HG02852 (cell line): ENCODE results near the gene DSCAM.
"Not testable (repeated sequence)": the region's sequence is repeated elsewhere in the genome, so short reads cannot be mapped to it uniquely, and the experiment has no call there.

Experiments
- ATAC-seq: cut with Tn5 transposase; IDR thresholded peaks from one replicate; pipeline ENCODE4 v1.9.1; 2021; ENCODE audit warnings: mild to moderate bottlenecking, moderate library complexity; ENCODE audit not compliant: unreplicated experiment

Gene DSCAM

DNA sequence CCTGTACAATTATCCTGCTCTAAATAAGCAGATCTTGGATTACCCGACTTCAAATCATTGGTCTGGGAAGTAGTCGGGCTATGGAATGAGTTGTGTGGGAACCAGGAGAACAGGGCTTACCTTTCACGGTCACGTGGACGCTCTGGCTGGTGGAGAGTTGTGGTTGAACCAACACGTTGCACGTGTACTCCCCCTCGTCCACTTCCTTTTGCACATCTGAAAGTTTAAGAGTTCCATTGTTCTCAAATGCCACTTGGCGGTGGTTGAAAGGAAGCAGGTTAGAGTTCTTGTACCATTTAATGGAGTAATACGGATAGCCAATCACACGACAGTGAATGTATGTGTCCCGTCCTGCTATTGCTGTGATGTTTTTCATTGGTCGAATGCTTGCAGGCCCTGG is 509.0 kb downstream of the DSCAM start:
- no peak for ATAC-seq

DNA sequence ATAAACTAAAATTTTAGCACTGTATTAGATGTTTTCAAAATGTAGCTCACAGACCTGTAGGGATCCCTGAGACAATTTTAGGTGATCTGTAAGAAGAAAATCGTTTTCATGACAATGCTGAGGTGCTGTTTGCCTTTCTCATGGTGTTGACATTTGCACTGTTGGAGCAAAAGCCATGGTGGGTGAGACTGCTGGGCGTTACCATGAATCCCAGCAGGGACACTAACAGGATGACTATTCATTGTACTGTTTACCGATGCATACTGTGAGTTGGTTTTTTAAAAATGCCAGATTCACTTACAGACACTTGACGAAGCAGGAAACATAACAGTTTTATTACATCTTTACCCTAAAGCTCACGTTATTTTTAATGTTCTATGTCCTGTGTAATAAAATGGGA is 511.3 kb downstream of the DSCAM start:
- ATAC-seq = no peak

DNA sequence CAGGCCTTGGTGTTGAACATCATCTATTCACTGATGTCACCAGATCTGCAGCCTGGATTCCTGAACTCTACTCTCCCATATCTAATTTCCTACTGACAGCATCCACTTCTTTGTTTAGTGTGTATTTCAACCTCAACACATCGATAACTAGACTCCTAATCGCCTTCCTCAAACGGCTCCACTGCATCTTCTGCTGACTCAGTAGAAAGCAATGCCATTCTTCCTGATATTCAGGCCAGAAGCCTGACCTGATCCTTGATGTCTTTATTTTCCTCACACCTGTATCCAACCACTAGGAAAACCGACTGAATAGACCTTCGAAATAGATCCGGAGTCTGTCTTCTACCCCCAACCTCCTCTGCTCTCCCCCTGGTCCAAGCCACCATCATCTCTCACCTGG is 512.8 kb downstream of the DSCAM start:
- no peak for ATAC-seq

DNA sequence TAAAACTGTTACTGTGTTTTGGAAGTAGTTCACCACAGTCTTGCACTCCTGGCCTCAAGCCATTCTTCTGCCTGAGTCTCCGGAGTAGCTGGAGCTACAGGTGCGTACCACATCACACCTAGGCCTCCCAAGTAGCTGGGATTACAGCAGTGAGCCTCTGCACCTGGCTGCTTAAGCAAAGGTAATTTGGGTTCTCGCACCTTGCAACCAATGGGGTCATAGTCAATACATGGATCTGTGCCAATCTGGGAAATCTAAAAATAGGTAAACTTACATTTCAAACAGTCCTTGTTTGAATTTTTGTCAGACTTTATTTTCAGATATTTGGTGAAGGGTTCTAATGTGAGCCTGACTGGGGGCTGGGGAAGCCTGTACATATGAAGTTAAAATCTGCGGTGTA is 513.2 kb downstream of the DSCAM start:
- ATAC-seq = no peak

DNA sequence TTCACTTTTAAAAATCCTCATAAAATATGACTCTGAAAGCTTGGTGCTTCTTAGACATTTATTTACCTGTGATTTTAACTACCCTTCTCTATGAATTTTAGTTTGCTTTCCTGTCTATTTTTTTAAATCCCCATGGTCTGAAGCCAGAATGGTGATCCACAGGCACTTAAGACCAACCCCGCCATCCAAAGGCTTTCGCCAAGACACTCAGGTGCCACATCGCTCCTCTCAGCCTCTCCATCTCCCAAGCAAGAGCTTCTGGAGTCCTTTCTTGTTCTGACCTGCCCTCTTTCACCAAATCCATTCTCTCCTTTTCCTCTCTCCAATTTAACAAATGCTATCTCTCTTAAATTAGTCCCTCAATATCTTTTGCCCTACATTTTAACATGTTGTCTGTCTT is 515.2 kb downstream of the DSCAM start:
- no peak for ATAC-seq

DNA sequence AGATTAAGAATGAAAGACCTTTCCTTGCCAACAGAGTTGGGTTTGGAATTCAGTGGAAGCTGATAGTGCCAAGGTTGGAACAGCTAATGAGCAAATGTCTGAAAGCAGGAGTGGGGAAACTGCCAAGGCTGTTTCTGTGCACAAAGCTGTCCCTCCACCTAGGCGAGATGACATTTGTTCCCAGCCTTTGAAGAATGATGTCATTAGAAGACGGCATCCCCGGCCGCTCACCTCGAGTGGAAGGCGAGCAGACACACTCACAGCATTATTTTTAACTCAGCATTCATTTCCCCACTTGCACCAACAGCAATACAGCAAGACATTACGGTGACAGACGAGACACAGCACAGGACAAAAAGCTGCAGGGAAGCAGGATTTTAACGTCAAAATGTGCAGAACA is 515.8 kb downstream of the DSCAM start:
- ATAC-seq = no peak

DNA sequence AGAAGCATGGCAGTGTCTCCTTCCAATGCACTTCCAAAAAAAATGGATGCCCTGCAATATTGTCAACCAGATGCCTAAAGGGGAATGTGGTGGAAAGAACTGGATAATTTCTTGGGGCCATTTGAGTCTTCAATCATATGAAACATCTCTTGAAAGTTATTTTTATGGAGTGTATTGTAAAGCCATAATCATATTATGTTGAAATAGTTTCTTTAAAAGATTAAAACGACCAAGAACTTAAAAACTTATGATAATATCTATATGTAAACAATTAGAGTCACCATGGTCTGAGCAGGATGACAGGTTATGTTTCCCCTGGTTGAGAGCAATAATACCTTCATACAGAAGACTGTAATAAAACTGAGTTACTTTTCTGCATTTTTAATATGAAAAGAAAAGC is 522.6 kb downstream of the DSCAM start:
- ATAC-seq = no peak

DNA sequence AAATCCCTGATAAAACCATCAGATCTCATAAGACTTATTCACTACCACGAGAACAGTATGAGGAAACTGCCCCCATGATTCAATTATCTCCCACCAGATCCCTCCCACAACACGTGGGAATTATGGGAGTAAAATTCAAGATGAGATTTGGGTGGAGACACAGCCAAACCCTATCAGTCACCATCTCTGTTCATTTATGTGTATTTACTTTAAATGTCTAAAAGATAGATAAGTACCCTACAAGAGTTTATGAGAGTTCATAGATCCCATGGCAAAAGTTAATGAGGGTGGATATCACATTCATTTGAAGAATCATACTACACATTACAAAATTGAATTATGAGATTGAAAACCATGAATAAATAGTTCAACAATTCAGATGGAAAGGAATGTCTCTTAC is 526.2 kb downstream of the DSCAM start:
- ATAC-seq = not testable (repeated sequence)

DNA sequence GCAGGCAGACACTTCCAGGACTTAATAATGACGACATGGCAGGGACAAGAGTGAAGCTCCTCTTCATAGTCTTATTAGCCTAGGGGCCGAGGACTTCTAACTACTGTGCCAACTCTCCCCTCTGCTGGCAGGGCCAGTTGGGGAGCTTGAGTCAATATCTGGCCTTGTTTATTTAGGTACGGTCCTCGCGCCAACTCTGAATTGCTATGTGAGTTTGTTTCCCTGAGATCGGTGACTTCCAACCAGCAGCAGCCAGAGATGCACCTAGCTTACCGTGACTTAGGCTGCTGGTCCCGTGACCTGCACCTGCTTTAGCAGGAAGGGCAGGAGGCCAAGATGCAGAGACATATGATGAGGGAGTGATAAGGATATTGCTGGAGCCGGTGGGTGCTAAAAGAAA is 528.6 kb downstream of the DSCAM start:
- no peak for ATAC-seq

DNA sequence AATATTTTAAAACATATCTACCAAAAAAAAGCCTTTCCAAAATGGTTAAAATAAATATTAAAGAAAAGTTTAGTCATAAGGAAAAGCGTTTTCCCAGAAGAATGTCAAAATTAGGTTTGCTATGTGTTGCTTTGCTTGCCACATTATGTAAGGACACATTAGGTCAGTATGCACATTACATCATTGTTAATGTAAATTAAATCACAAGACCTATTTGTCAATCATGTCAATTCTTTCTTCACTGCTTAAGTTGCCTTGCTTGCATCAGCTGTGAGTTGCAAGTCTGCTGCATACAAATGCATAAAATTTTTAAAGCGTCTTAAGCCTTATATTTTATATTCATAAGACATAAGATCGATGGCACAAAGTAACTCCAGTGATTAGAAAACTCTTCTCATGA is 530.9 kb downstream of the DSCAM start:
- no peak for ATAC-seq

DNA sequence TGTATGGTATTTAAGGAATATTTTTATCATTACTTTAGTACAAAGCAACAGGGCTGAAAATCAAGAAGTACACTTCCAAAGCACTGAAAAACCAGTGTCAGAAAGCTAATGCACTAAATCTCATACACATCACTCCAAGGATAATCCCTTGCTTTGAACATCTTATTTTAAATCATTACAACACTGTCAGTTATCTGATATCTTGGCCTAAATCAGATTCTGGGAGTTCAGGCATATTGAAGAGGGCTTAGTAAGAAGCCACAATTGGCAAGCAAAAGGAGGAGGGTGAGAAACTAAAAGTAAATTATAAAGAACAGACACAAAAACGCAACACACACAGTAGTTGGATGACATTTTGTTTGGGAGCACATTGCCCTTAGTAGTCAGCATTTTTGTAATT is 531.3 kb downstream of the DSCAM start:
- no peak for ATAC-seq

DNA sequence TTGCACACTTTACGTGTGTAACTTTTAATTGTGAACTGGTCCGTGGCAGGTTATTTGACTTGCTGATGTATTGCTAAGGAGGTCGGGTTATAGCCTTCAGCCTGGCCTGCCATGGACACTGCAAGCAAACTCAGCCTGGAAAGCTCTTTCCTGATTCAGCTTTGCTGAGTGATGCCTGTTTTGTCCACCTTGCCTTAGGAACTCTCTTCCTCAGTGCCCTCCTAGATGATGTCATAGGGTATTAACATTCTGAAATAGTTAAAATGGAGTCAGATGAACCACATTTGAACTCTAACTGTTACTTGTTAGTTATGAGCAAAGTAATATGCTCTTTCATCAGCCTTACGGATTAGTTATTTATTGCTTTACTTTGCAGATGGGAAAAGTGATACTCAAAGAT is 533.7 kb downstream of the DSCAM start:
- ATAC-seq = no peak

DNA sequence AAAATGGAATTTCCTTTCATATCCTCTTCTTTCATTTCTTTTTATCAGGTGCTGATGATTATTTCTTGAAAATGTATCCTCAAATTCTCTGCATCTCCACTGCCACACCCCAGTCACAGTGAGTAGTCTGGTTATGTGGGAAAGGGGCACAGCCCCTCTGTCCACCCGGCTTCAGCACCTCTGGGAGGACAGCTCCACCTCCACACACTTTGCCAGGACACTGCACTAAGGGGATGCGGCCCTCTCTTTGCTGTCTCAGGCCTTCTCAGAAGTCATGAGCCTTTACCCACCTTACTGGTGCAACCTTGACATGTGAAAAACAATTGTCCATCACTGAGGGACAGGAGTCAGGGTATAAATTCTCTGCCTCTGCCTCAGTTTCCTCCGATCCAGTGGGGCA is 546.7 kb downstream of the DSCAM start:
- ATAC-seq = no peak

DNA sequence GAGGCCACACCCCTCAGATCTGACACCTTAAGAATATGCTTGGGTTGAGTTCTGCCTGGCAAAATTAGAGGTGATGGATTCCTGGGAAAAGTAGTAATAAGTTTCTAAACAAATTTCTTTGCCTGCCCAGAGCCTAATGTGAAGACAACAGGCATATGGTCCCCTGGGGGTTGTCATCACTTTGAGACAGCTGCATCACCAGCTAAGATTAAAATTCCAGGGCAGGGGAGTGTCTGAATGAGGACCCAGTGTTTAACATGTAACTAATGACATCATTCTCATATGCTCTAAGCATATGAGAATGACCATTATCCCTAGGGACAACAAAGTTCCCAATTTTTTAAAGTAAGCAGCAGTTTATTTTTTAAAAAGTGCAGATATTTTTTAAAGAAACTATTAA is 547.5 kb downstream of the DSCAM start:
- ATAC-seq = no peak

DNA sequence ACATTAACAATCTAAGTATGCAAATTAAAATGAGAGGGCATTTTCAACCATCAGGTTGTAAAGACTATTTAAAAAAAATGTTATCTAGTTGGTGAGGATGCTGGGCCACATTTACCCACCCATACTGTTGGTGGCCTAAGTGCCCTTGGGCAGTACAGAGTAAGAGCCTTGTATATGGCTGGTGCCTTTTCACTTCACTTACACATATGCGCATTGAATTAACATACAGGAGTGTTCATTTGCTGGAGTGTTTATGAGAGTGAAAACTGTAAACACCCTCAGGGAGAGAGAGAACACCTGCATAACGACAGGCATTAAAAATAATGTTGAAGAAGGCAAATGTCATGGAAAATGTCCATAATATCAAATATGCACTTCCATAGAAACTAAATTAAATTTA is 552.6 kb downstream of the DSCAM start:
- no peak for ATAC-seq

DNA sequence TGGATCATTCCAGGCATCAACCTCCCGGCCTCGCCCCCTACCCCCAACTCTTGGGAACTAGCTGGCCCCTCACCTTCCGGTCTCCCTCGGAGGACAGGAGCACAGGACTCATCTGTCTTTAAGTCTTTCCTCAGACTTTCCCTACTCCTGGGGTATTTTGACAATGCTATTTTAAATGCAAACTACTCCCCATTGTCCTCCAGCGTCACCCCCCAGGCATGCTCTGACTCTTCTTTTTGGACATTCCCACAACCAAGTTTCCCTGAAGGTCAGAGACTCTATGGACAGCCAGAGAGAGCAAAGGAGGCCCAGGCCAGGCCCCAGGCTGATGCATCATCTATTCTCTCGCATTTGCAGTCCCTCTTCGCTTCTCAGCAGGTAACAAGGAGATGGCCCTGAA is 555.4 kb downstream of the DSCAM start:
- no peak for ATAC-seq

DNA sequence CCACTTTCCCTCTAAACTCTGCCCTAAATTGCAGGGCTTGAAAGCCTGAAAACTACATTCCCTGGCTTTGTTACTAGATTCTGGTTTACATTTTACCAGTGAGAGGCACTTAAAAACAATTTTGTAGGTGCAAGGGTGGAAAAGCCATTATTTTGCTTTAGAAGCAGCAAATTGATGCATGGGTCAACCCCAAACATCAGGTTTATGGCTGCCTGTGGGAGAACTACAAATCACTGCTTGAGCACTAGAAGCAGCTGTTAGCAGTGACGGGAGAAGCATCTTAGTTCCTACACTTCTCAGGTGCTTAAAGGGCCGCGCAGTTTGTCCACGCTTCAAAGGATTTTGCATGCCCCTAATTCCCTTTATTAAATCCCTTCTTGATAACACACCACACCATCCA is 562.5 kb downstream of the DSCAM start:
- no peak for ATAC-seq

DNA sequence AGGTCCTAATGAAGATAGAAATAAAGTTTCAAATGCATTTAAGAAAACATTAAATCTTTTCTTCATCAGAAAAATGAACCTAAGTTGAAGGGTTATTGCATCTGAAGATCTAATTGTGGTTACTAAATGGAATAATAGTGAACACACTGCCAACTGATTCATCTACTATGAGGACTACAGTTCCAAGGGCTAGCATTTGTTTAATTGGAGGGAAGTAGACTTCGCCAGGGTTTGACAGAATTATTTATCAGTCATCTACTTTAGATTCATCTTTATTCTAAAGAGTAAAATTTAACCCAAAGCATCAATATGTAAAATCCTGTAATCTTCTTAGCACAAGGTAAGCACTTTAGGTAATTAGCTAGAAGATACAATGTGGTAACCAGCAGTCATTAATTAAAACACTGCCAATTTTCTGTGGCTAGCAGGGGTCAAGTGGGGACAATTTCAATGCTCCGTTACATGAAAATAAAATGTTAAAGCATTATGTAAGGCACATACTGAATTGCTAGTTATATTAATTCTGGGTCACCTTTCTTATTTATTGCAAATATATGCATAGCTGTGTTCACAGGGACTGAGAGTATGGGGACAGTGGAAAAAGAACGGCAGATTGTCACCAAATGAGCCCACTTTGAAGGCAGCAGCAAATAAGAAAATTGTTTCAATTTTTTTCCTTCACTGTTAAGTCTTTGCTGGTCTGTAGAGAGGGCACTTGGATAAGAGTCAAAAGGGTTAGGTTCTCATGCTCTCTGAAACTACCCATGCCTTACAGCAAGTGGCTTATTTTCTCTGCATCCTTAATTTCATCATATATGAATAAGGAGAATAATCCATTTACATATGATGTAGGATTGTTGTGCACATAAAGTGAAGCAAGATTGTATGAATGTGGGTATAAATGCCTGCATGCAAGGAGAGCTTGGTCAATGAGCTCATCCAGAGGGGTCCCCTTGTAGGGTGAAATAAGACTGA is 563.8 kb downstream of the DSCAM start:
- no peak for ATAC-seq

DNA sequence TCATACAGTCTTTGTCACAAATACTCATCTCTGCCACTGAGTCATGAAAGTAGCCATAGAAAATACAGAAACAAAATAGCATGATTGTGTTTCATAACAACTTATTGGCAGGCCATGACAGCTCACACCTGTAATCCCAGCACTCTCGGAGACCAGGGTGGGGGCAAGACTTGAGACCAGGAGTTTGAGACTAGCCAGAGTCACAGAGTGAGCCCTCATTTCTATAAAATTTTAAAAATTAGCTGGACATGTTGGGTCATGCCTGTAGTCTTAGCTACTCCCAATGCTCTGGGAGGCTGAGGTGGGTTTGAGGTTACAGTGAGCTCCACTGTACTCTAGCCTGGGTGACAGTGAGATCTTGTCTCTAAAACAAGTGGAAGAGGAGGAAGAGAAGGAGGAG is 568.6 kb downstream of the DSCAM start:
- ATAC-seq = no peak

DNA sequence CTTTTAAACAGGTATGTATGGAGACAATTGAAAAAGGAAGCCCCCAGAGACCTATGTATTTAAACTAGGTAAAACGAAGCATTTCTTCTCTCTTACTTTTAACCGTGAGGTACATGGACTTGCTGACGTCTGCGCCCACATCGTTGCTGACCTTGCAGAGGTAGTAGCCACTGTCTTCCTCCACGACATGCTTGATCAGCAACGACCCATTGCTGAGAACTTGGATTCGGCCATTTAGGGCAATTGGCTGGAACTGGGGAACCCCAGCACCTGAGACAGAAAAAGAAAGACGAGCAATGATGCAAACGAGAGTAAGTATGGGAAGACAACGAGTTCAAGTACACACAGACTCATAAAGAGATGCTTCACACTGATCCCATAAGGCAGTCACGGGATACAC is 571.0 kb downstream of the DSCAM start:
- ATAC-seq = no peak

DNA sequence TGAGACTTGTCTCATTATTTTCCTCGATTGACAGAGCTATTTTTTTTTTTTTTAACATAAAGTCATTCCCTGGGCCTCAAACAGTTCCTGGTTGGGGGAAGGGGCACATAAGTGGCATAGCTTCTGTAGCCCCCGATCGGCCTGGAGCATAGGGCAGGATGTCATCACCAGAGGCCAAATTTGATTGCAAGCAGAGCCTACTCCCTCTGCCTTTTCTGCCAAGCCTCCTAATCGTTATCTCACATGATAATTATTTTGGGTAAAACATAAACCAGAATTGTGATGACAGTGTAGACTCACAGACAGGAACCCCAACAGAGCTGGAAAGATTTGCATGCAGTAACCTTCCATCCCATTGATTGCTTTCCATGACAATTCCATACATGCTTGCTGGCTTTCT is 574.9 kb downstream of the DSCAM start:
- no peak for ATAC-seq

DNA sequence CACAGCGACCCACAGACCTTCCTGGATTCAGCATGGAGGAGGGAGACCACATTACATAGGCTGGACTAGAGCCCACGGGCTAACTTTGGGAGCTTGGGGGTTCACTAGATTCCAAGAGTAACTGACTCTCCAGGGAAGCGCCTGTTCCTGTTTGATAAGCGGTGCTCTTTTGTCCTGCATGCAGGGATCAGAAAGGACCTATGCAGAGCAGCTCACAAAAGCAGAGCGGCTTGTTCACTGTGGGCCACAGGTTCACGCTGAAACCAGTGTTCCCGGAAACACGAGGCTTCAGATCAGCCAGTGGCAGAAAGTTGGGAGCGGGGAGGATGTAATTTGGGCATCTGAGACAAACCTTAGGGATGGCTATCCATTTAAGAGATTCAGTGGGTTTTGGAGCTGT is 575.8 kb downstream of the DSCAM start:
- no peak for ATAC-seq

DNA sequence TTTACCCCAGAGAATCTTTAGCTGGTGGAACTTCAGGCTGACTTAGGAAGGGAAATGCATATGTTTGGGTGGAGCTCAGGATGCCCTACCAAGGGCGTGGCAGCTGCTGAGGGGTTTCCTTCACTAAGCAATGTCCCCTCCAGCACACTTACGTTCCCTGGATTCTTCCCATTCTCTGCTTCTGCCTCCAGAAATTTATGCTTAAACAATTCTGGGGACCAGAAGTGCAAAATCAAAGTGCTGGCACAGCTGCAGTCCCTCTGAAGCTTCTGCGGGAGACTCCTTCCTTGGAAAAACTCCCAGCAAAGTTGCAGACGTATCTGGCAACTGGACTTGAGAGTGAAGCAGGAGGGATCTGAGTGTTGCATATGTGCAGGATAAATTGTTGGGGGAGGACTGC is 576.9 kb downstream of the DSCAM start:
- ATAC-seq = no peak
